PC-9 (cell line): ENCODE results near the gene CD164. TPM values are rescaled to one million over a fixed set of nuclear protein-coding genes. Genes with fewer than 3 reads are reported as not detected.

Experiments used
- BruUV-seq: library from RNA; stranded (reverse); fragments of 400-500 nt; replicated peaks from 2 replicates; lab custom pipeline; 2021; lab: Mats Ljungman, UMichigan
- CTCF ChIA-PET: fragments of 300-600 bp; sonication (Branson Sonifier 250); formaldehyde crosslinking; loops from one replicate; lab custom pipeline; 2022; ENCODE audit warnings: antibody characterized with exemption; lab: Charles Lee
- POLR2A ChIA-PET: fragments of 300-600 bp; sonication (Branson Sonifier 250); formaldehyde crosslinking; loops from one replicate; lab custom pipeline; 2022; ENCODE audit warnings: antibody characterized with exemption; ENCODE audit not compliant: unreplicated experiment; lab: Charles Lee
- DNase-seq, 2 experiments: peaks; one replicate each; pipeline versions ENCODE4 v3.0.0 to v3.0.0-alpha.2; 2015 to 2022; ENCODE audit warnings: mixed read lengths in 1 of 2
- H2AFZ ChIP-seq: fragments of 200-600 bp; sonication (generic); 2 replicates; pipeline ENCODE4 v1.8.1; 2017; ENCODE audit warnings: antibody characterized with exemption
- H3F3A ChIP-seq: fragments of 200-600 bp; sonication (generic); 2 replicates; pipeline ENCODE4 v1.8.1; 2017; ENCODE audit warnings: antibody characterized with exemption, mild to moderate bottlenecking, low read depth; ENCODE audit not compliant: insufficient read depth
- H3K27ac ChIP-seq: fragments of 200-600 bp; sonication (generic); 2 replicates; pipeline ENCODE4 v1.6.1; 2016; ENCODE audit warnings: mixed run types
- H3K27me3 ChIP-seq: fragments of 200-600 bp; sonication (generic); 2 replicates; pipeline ENCODE4 v1.6.1; 2016; ENCODE audit warnings: low read depth, mixed run types; ENCODE audit not compliant: insufficient read depth
- H3K36me3 ChIP-seq: fragments of 200-600 bp; sonication (generic); 2 replicates; pipeline ENCODE4 v1.6.1; 2016; ENCODE audit warnings: low read depth, mixed run types
- H3K4me1 ChIP-seq: fragments of 200-600 bp; sonication (generic); replicated peaks from 2 replicates; pipeline ENCODE4 v1.6.1; 2016; ENCODE audit warnings: mixed run types; ENCODE audit not compliant: insufficient read depth
- H3K4me2 ChIP-seq: fragments of 200-600 bp; sonication (generic); 2 replicates; pipeline ENCODE4 v1.6.1; 2017; ENCODE audit warnings: mixed run types
- H3K4me3 ChIP-seq: fragments of 200-600 bp; sonication (generic); 2 replicates; pipeline ENCODE4 v1.6.1; 2016; ENCODE audit warnings: mixed run types
- H3K79me2 ChIP-seq: fragments of 200-600 bp; sonication (generic); 2 replicates; pipeline ENCODE4 v1.6.1; 2017; ENCODE audit warnings: low read depth, mixed run types
- H3K9me2 ChIP-seq: fragments of 200-600 bp; sonication (generic); 2 replicates; pipeline ENCODE4 v1.8.1; 2017; ENCODE audit warnings: mild to moderate bottlenecking; ENCODE audit not compliant: insufficient read depth
- H3K9me3 ChIP-seq: fragments of 200-600 bp; sonication (generic); 2 replicates; pipeline ENCODE4 v1.8.1; 2016; ENCODE audit warnings: low read depth; ENCODE audit not compliant: insufficient read depth
- H4K20me1 ChIP-seq: fragments of 200-600 bp; sonication (generic); 2 replicates; pipeline ENCODE4 v1.8.1; 2017; ENCODE audit not compliant: insufficient read depth
- CTCF ChIP-seq: fragments of 200-600 bp; sonication (generic); conservative IDR thresholded peaks from 2 replicates; pipeline ENCODE4 v1.6.1; 2017; ENCODE audit warnings: mixed run types, antibody characterized with exemption, mild to moderate bottlenecking, moderate library complexity
- EZH2 ChIP-seq: fragments of 200-600 bp; sonication (generic); IDR thresholded peaks from 2 replicates; pipeline ENCODE4 v1.8.0; 2017; ENCODE audit warnings: antibody characterized with exemption, low read depth
- intact Hi-C: fragments of 100-400 bp; cut with micrococcal nuclease; formaldehyde crosslinking; loops from one replicate; pipeline ENCODE4 v1.10.0; 2022; ENCODE audit not compliant: unreplicated experiment
- total RNA-seq: library from RNA; stranded (reverse); gene quantifications from 2 replicates; pipeline ENCODE4 v1.2.3, GENCODE V29; 2021

Gene CD164
- total RNA-seq, 1 experiment from 2014 or later, result 170 TPM

- BruUV-seq, result no TSS peak
- Histone ChIP-seq H3K4me3 (no peak overlapping the region), H3F3A (peaks cover 14% of the 10 kb centered on the region; the same call in 1 of the 2 replicates), H3K27ac (no peak overlapping the region), H3K79me2 (no peaks in the 10 kb centered on the region), H4K20me1 (no peaks in the 10 kb centered on the region), H3K4me1 (peaks cover 27% of the 10 kb centered on the region), H3K9me2 (no peaks in the 10 kb centered on the region), H3K36me3 (no peaks in the 10 kb centered on the region), H3K9me3 (no peaks in the 10 kb centered on the region), H3K4me2 (no peak overlapping the region), H2AFZ (no peak overlapping the region), H3K27me3 (no peaks in the 10 kb centered on the region)
- ChIA-PET POLR2A (interaction anchor here (0.5 to 0.6 kb wide), 2 partner anchors 48 to 203 kb away, joined by 6 read pairs; no protein-coding TSS in a partner anchor), CTCF (no interaction called here)
- intact Hi-C loops, result loop anchor here (5.0 kb wide), 1 partner anchor 40 kb away; the partner anchor contains the start of gene CD164
- DNase-seq, result peak; percentile 40 to 41
- TF ChIP-seq CTCF, result no peak
- TF ChIP-seq EZH2, result no peak
These were observed 39.8 kb downstream of the CD164 start for GRCh38 chr6:109342506-109342905.

- Histone ChIP-seq H3K36me3 (no peaks in the 10 kb centered on the region), H3K27me3 (no peaks in the 10 kb centered on the region), H4K20me1 (no peaks in the 10 kb centered on the region), H3K27ac (no peak overlapping the region), H3K9me2 (no peaks in the 10 kb centered on the region), H3F3A (peaks cover 31% of the 10 kb centered on the region), H3K79me2 (no peaks in the 10 kb centered on the region), H3K4me1 (peaks cover 44% of the 10 kb centered on the region), H3K9me3 (no peaks in the 10 kb centered on the region), H2AFZ (no peak overlapping the region), H3K4me2 (no peak overlapping the region), H3K4me3 (no peak overlapping the region)
- DNase-seq, result no peak
- TF ChIP-seq EZH2, result no peak
- TF ChIP-seq CTCF, result no peak
- no TSS peak for BruUV-seq
- ChIA-PET CTCF (no interaction called here), POLR2A (no interaction called here)
- intact Hi-C loops, result loop anchor here (5.0 kb wide), 1 partner anchor 41 kb away; the partner anchor contains the start of gene CD164
These were observed 41.5 kb downstream of the CD164 start for GRCh38 chr6:109340811-109341210.

- H2AFZ ChIP-seq, result no peak overlapping the region
- H3K79me2 ChIP-seq, result no peaks in the 10 kb centered on the region
- CTCF ChIA-PET, result no interaction called here
- TF ChIP-seq CTCF (no peak), EZH2 (no peak)
- no peak overlapping the region for H3K27ac ChIP-seq
- no peak overlapping the region for H3K4me2 ChIP-seq
- peaks cover 35% of the 10 kb centered on the region for H3F3A ChIP-seq
- no peak overlapping the region for H3K4me3 ChIP-seq
- no peaks in the 10 kb centered on the region for H3K36me3 ChIP-seq
- no peaks in the 10 kb centered on the region for H4K20me1 ChIP-seq
- intact Hi-C loops, result loop anchor here (5.0 kb wide), 1 partner anchor 42 kb away; the partner anchor contains the start of gene CD164
- no peaks in the 10 kb centered on the region for H3K9me3 ChIP-seq
- POLR2A ChIA-PET, result interaction anchor here (0.6 kb wide), 1 partner anchor 13 kb away, joined by 7 read pairs; no protein-coding TSS in a partner anchor
- H3K4me1 ChIP-seq, result peaks cover 46% of the 10 kb centered on the region
- no TSS peak for BruUV-seq
- H3K27me3 ChIP-seq, result no peaks in the 10 kb centered on the region
- no peak for DNase-seq
- no peaks in the 10 kb centered on the region for H3K9me2 ChIP-seq
These were observed 42.2 kb downstream of the CD164 start for GRCh38 chr6:109339906-109340678.
